ENCODE data around the gene TMEM123. TPM values are rescaled to one million over a fixed set of nuclear protein-coding genes. Genes with fewer than 3 reads are reported as not detected.
A peak's percentile ranks its signal among the peaks of the same experiment; 100 is the strongest.

The TMEM123 gene
- total and polyA plus RNA-seq, 10 of the 15 experiments (the other 5 are each of a cell fraction or from before 2014, with no cell fraction given) = 35.1 to 667 (median 123) TPM

DNA sequence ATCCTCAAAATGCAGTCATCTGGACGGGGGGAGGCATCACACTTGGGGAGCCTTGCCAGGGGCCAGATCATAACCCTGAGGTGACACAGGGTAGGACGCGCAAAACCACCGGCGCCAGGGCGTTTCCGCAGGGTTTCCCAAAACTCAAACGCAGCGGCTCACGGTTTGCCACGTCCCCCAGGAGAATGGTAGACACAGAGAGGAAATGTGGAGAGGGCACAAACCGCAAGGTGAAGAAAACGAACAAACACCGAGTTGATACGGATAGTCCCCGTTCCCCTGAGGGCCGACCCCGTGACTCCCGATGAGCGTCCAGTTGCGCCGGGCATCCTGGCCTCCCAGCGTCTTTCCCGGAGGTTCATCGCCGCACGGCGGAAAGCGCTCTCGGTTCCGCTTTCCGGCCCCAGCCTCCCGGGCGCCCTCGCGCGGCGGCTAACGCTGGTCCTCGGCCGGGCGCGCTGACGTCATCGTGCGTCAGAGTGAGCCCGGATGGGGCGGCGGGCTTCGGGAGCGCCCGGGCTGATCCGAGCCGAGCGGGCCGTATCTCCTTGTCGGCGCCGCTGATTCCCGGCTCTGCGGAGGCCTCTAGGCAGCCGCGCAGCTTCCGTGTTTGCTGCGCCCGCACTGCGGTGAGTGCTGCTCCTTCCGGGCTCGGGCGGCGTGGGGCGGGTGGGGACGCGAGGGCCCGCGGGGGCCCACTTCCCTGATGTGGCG is 105.7 kb downstream of the TMEM123 start, which contains the start of gene BIRC2 (continued):
- TF ChIP-seq, protein P1, sequence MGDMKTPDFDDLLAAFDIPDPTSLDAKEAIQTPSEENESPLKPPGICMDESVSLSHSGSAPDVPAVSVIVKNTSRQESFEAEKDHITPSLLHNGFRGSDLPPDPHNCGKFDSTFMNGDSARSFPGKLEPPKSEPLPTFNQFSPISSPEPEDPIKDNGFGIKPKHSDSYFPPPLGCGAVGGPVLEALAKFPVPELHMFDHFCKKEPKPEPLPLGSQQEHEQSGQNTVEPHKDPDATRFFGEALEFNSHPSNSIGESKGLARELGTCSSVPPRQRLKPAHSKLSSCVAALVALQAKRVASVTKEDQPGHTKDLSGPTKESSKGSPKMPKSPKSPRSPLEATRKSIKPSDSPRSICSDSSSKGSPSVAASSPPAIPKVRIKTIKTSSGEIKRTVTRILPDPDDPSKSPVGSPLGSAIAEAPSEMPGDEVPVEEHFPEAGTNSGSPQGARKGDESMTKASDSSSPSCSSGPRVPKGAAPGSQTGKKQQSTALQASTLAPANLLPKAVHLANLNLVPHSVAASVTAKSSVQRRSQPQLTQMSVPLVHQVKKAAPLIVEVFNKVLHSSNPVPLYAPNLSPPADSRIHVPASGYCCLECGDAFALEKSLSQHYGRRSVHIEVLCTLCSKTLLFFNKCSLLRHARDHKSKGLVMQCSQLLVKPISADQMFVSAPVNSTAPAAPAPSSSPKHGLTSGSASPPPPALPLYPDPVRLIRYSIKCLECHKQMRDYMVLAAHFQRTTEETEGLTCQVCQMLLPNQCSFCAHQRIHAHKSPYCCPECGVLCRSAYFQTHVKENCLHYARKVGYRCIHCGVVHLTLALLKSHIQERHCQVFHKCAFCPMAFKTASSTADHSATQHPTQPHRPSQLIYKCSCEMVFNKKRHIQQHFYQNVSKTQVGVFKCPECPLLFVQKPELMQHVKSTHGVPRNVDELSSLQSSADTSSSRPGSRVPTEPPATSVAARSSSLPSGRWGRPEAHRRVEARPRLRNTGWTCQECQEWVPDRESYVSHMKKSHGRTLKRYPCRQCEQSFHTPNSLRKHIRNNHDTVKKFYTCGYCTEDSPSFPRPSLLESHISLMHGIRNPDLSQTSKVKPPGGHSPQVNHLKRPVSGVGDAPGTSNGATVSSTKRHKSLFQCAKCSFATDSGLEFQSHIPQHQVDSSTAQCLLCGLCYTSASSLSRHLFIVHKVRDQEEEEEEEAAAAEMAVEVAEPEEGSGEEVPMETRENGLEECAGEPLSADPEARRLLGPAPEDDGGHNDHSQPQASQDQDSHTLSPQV (IDR thresholded peaks at IDR 0.05) = peak; percentile 83
- TF ChIP-seq, protein P2, sequence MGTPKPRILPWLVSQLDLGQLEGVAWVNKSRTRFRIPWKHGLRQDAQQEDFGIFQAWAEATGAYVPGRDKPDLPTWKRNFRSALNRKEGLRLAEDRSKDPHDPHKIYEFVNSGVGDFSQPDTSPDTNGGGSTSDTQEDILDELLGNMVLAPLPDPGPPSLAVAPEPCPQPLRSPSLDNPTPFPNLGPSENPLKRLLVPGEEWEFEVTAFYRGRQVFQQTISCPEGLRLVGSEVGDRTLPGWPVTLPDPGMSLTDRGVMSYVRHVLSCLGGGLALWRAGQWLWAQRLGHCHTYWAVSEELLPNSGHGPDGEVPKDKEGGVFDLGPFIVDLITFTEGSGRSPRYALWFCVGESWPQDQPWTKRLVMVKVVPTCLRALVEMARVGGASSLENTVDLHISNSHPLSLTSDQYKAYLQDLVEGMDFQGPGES (IDR thresholded peaks at IDR 0.05) = no peak
- TF ChIP-seq, protein P3, sequence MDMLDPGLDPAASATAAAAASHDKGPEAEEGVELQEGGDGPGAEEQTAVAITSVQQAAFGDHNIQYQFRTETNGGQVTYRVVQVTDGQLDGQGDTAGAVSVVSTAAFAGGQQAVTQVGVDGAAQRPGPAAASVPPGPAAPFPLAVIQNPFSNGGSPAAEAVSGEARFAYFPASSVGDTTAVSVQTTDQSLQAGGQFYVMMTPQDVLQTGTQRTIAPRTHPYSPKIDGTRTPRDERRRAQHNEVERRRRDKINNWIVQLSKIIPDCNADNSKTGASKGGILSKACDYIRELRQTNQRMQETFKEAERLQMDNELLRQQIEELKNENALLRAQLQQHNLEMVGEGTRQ (IDR thresholded peaks at IDR 0.05; ENCODE audit: borderline replicate concordance, low read depth, low read length) = no peak
- TF ChIP-seq, protein P4, sequence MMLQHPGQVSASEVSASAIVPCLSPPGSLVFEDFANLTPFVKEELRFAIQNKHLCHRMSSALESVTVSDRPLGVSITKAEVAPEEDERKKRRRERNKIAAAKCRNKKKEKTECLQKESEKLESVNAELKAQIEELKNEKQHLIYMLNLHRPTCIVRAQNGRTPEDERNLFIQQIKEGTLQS (IDR thresholded peaks at IDR 0.05; ENCODE audit: borderline replicate concordance, extremely low read depth, low read depth, low read length) = no peak
- TF ChIP-seq, protein P5, sequence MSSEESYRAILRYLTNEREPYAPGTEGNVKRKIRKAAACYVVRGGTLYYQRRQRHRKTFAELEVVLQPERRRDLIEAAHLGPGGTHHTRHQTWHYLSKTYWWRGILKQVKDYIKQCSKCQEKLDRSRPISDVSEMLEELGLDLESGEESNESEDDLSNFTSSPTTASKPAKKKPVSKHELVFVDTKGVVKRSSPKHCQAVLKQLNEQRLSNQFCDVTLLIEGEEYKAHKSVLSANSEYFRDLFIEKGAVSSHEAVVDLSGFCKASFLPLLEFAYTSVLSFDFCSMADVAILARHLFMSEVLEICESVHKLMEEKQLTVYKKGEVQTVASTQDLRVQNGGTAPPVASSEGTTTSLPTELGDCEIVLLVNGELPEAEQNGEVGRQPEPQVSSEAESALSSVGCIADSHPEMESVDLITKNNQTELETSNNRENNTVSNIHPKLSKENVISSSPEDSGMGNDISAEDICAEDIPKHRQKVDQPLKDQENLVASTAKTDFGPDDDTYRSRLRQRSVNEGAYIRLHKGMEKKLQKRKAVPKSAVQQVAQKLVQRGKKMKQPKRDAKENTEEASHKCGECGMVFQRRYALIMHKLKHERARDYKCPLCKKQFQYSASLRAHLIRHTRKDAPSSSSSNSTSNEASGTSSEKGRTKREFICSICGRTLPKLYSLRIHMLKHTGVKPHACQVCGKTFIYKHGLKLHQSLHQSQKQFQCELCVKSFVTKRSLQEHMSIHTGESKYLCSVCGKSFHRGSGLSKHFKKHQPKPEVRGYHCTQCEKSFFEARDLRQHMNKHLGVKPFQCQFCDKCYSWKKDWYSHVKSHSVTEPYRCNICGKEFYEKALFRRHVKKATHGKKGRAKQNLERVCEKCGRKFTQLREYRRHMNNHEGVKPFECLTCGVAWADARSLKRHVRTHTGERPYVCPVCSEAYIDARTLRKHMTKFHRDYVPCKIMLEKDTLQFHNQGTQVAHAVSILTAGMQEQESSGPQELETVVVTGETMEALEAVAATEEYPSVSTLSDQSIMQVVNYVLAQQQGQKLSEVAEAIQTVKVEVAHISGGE (CRISPR knock-in tag; IDR thresholded peaks at IDR 0.05) = no peak
- TF ChIP-seq, protein P6, sequence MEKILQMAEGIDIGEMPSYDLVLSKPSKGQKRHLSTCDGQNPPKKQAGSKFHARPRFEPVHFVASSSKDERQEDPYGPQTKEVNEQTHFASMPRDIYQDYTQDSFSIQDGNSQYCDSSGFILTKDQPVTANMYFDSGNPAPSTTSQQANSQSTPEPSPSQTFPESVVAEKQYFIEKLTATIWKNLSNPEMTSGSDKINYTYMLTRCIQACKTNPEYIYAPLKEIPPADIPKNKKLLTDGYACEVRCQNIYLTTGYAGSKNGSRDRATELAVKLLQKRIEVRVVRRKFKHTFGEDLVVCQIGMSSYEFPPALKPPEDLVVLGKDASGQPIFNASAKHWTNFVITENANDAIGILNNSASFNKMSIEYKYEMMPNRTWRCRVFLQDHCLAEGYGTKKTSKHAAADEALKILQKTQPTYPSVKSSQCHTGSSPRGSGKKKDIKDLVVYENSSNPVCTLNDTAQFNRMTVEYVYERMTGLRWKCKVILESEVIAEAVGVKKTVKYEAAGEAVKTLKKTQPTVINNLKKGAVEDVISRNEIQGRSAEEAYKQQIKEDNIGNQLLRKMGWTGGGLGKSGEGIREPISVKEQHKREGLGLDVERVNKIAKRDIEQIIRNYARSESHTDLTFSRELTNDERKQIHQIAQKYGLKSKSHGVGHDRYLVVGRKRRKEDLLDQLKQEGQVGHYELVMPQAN (conservative IDR thresholded peaks at IDR 0.05) = no peak; the same call in 1 of the 2 replicates
- TF ChIP-seq EZH2 (IDR thresholded peaks at IDR 0.05; ENCODE audit: borderline replicate concordance, control insufficient read depth, low read depth, low read length) = no peak
- peak; percentile 86 for TF ChIP-seq BACH1 (IDR thresholded peaks at IDR 0.05; ENCODE audit: borderline replicate concordance)
- TF ChIP-seq JUNB (IDR thresholded peaks at IDR 0.05) = no peak
- peak; percentile 89 for TF ChIP-seq JUND (IDR thresholded peaks at IDR 0.05; ENCODE audit: low read depth, low read length)
- TF ChIP-seq KLF5 (IDR thresholded peaks at IDR 0.05; ENCODE audit: partially characterized antibody) = peak; percentile 74
- TF ChIP-seq, protein P7, sequence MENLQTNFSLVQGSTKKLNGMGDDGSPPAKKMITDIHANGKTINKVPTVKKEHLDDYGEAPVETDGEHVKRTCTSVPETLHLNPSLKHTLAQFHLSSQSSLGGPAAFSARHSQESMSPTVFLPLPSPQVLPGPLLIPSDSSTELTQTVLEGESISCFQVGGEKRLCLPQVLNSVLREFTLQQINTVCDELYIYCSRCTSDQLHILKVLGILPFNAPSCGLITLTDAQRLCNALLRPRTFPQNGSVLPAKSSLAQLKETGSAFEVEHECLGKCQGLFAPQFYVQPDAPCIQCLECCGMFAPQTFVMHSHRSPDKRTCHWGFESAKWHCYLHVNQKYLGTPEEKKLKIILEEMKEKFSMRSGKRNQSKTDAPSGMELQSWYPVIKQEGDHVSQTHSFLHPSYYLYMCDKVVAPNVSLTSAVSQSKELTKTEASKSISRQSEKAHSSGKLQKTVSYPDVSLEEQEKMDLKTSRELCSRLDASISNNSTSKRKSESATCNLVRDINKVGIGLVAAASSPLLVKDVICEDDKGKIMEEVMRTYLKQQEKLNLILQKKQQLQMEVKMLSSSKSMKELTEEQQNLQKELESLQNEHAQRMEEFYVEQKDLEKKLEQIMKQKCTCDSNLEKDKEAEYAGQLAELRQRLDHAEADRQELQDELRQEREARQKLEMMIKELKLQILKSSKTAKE (IDR thresholded peaks at IDR 0.05; ENCODE audit: low read depth, poor library complexity, severe bottlenecking) = peak; percentile 61
- no peak for TF ChIP-seq YBX1 (IDR thresholded peaks at IDR 0.05)

Measured in GM12878 (cell line).